Measurements from ENCODE around the gene CYP1A2. TPM values are rescaled to one million over a fixed set of nuclear protein-coding genes. Genes with fewer than 3 reads are reported as not detected.

CYP1A2 gene
- total RNA-seq, 6 donors from 2014 or later = 0.15 to 0.80 TPM; not detected in 4

DNA sequence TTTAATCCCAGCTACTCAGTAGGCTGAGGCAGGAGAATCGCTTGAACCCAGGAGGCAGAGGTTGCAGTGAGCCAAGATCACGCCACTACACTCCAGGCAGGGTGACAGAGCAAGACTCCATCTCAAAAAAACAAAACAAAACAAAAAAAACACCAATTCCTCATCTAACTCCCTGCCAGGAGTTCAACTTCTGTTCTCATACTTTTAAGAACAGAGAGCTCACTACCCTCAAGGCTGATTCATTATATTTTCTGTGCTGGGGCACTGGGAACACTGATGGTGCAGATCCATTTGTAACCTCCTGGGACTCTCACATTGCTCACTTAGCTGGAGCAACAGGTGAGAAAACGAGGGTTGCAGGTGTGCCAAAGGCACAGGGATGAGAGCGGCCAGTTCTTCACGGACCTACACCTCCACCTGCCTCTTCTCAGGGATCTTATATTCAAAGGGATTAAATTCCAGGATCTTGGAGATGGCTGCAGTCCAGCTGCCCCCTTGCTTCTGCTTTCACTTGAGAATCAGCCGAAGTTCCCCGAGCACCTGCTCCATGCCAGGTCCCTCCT, 20.9 kb downstream of the CYP1A2 start:
- Histone ChIP-seq H3K4me1 (peaks cover 4 to 18% (median 10%) of the 10 kb centered on the region in 4 donors), H3K36me3 (no peaks in the 10 kb centered on the region), H3K4me3 (no peak overlapping the region), H3K9me3 (no peaks in the 10 kb centered on the region), H3K27ac (no peak overlapping the region), H3K27me3 (no peaks in the 10 kb centered on the region)
- DNase-seq = no peak
- TF ChIP-seq EP300 (IDR thresholded peaks at IDR 0.05) (no peak), POLR2A (IDR thresholded peaks at IDR 0.05) (no peak), CTCF (IDR thresholded peaks at IDR 0.05) (no peak), POLR2AphosphoS5 (IDR thresholded peaks at IDR 0.05) (no peak)
- 66 to 70% methylated on average over 6 to 7 of the region's 7 CpGs for WGBS, 2 donors
- ATAC-seq (ENCODE audit: low FRiP score in 2 of 2) = no peak

GRCh38 chr15:74770211-74770903, 21.7 kb downstream of the CYP1A2 start:
- WGBS, 2 donors = 79 to 100% methylated on average over 1 to 4 of the region's 4 CpGs
- no peak overlapping the region for H3K27ac ChIP-seq
- no peaks in the 10 kb centered on the region for H3K36me3 ChIP-seq
- TF ChIP-seq EP300 (IDR thresholded peaks at IDR 0.05) (no peak), POLR2AphosphoS5 (IDR thresholded peaks at IDR 0.05) (no peak), POLR2A (IDR thresholded peaks at IDR 0.05) (no peak), CTCF (IDR thresholded peaks at IDR 0.05) (no peak)
- H3K4me3 ChIP-seq = no peak overlapping the region
- H3K4me1 ChIP-seq = peaks cover 4 to 18% (median 11%) of the 10 kb centered on the region in 4 donors
- no peak for ATAC-seq (ENCODE audit: low FRiP score in 2 of 2)
- H3K27me3 ChIP-seq = no peaks in the 10 kb centered on the region
- H3K9me3 ChIP-seq = no peaks in the 10 kb centered on the region
- DNase-seq = no peak

GRCh38 chr15:74773329-74773728, 24.7 kb downstream of the CYP1A2 start:
- Histone ChIP-seq H3K27me3 (no peaks in the 10 kb centered on the region), H3K36me3 (no peaks in the 10 kb centered on the region), H3K9me3 (no peaks in the 10 kb centered on the region), H3K4me1 (peaks cover 21 to 39% (median 36%) of the 10 kb centered on the region in 4 donors), H3K27ac (no peak overlapping the region), H3K4me3 (no peak overlapping the region)
- TF ChIP-seq EP300 (IDR thresholded peaks at IDR 0.05) (no peak), POLR2A (IDR thresholded peaks at IDR 0.05) (no peak), CTCF (IDR thresholded peaks at IDR 0.05) (no peak), POLR2AphosphoS5 (IDR thresholded peaks at IDR 0.05) (no peak)
- ATAC-seq (ENCODE audit: low FRiP score in 2 of 2) (no peak), DNase-seq (no peak)
- WGBS, 2 donors = 94 to 95% methylated on average over 5 of the region's 5 CpGs

DNA sequence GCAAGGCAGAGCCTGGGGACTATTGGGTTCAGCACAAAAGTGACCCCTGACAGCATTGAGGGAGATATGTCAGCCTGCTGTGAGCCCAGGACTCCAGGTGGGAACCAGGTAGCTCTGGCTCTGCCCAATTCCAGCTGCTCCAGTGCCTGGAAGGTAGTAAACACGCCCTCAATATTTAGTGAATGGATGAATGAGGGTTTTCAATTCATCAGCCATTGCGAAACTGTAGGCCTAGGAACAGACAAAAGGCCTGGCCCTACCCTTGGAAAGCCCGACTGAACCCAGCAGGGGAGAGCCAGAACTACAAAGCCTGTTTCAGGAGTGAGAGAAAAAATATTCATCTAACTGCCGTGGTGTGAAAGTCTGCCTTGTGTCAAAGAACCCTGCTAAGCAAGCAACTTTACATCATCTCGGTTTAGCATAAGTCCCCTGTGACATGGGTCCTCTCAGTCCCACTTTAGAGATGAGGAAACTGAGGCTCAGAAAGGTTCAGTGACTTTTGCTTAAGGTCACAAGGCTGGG, 25.1 kb downstream of the CYP1A2 start:
- peaks cover 26 to 38% (median 35%) of the 10 kb centered on the region in 4 donors for H3K4me1 ChIP-seq
- H3K27me3 ChIP-seq = no peaks in the 10 kb centered on the region
- no peak for DNase-seq
- WGBS, 2 donors = 71 to 75% methylated on average over 5 of the region's 5 CpGs
- H3K27ac ChIP-seq = no peak overlapping the region
- no peaks in the 10 kb centered on the region for H3K36me3 ChIP-seq
- no peak for ATAC-seq (ENCODE audit: low FRiP score in 2 of 2)
- no peaks in the 10 kb centered on the region for H3K9me3 ChIP-seq
- TF ChIP-seq POLR2A (IDR thresholded peaks at IDR 0.05) = no peak
- no peak for TF ChIP-seq CTCF (IDR thresholded peaks at IDR 0.05)
- TF ChIP-seq POLR2AphosphoS5 (IDR thresholded peaks at IDR 0.05) = no peak
- TF ChIP-seq EP300 (IDR thresholded peaks at IDR 0.05) = no peak
- no peak overlapping the region for H3K4me3 ChIP-seq

All from upper lobe of left lung (tissue), 6 donors.